Stimulated activated CD4-positive, alpha-beta T cell treated with anti-CD3 and anti-CD28 coated beads, Interleukin-15, amount 100 ng/mL, for 1 hour (primary cell): ENCODE measurements around the gene COPB2.

Source experiments
- DNase-seq, 2 donors: peaks; one replicate each; pipeline ENCODE4 v3.0.0-alpha.2; 2020; ENCODE audit warnings: low read depth in 1 of 2, low spot score in 1 of 2

COPB2 gene

GRCh38 chr3:139329364-139329850, 60.0 kb downstream of the COPB2 start:
- peak; percentile 67 to 85 for DNase-seq

GRCh38 chr3:139328356-139328755, 61.1 kb downstream of the COPB2 start:
- DNase-seq = no peak

GRCh38 chr3:139327861-139328260, 61.6 kb downstream of the COPB2 start:
- no peak for DNase-seq

- no peak for DNase-seq
Observed at GRCh38 chr3:139327231-139327630, 62.2 kb downstream of the COPB2 start.

DNA sequence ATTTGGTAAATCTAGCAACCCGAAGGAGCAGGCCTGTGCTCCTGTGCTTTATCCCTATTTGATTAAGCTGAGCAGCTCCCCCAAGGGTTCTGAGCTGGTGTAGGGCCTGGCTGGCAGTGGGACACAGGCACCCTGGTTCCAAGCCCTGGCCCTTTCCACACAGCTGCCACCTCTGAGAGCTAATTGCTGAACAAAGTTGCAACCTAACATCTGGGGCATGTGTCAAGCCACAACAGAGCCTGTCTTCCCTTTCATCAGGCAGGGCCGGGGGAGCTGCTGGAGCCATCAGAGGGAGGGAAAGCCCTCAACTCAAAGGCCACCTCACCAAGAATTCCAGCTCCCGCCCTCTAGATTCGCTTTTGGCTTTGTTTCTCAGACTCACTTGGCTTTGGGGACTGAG, 62.7 kb downstream of the COPB2 start:
- DNase-seq = no peak

GRCh38 chr3:139326131-139326530, 63.3 kb downstream of the COPB2 start:
- no peak for DNase-seq

DNA sequence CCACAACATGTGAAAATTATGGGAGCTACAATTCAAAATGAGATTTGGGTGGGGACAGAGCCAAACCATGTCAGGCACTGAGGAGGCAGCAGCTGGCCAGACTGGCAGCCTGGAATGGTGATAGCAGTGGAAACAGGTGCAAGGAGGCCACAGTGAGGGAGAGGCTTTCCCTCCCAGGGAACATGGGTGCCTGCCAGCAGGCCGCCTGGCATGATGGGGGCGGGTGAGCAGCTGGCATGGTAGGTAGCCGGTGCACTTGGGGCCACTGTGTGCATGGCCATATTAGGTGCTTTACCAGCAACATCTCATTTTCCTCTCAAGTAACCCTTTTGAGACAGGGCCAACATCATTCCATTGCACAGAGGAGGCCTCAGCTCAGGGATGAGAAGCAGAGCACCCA, 63.9 kb downstream of the COPB2 start:
- no peak for DNase-seq

DNA sequence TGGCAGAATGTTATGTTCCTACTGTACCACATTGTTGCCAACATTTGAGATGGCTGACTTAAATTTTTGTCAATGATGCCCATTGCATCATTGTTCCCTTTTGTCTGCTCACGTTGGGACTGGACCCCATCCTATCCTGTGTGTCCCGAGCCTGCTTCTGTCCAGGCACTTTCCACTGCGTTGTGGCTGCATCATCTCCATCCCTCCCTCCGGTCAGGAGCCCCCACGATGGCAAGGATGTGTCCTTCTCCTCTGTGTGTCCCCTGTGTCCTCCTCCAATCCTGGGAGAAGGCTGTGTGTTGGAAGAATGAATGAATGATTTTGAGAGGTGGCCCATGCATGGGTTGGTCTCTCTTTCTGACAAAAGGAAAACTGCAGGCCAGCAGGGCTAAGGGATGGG, 65.0 kb downstream of the COPB2 start:
- DNase-seq = no peak

DNA sequence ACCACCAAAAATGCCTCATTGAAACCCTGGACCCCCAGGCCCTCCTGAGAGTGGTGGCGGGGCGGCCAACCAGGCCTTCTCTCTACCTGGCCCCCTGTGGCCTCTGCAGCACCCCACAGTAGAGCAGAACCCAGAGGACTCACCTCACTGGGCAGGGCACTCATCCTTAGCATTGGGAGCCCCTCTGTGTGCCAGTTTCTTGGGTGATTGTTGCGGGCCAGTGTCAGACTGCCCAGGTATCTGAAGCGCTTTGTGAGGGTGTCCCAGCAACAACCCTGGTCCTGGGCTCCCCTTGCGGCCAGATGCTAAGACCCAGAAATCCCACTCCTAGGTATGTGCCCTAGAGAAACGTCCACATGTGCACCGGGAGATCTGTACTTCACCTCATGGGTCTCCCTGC, 66.3 kb downstream of the COPB2 start:
- no peak for DNase-seq

- no peak for DNase-seq
Observed at GRCh38 chr3:139322346-139322745, 67.1 kb downstream of the COPB2 start.

GRCh38 chr3:139320551-139321309, 68.7 kb downstream of the COPB2 start:
- DNase-seq = no peak

DNA sequence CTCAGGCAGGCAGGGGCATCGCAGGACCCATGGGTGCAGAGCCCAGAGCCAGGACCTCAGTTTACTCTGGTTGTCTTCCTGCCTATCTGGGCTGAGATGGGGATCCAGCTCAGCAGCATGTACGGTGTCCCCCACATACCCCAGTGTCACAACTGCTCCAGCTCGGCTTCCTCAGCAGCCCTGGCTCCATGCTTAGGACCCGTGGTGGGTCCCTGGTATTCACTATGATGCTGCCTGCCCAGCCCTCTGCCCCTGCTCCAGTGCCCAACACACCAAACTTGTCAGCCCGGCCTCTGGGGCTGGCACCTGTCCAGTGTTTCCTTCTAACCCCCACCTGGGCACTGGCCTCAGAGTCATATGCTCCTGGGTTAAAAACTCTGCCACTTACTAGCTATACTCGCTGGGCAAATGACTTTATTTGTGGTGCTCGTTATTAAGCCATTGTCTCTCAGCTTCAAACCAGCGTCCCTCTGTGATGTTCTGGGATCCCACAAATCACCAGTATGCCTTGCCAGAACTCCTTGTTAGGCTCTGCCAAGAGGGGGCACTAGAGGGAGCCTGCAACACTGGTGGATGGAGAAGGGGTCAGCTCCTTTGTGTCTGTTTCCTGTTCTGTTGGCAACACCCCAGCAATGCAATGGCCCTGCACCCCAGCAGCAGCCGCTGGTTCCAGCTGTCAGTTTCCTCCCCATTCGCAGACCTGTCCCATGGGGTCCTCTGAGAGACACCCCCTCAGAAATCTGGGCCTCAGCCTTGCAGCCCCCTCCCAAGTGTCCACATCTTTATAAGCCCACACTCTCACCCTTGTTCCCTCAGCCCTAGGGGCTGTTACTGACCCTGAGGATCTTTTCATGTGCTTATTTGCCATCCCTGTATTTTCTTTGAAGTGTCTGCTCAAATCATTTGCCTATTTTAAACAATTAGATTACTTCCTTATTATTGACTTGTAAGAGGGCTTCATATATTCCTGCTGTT, 69.7 kb downstream of the COPB2 start:
- no peak for DNase-seq

DNA sequence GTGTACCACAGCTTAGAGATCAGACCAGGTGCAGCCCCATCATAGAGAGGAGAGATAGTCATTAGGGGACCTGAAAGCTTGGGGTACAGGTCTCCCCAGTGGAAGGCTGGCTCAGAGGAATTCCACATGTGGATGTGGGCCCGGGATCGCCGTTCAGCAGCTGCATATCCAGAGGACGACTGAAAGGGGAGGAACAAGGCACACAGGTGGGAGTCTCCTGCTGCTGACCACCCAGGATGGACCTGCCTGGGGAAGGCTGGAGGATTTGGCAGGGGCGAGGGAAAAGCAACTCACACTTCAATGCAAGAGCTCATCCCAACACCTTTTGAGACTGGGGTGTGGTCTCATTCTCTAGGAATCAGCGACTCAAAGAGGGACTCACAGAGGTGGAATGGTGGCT, 70.6 kb downstream of the COPB2 start:
- no peak for DNase-seq

GRCh38 chr3:139318431-139318816, 71.0 kb downstream of the COPB2 start:
- DNase-seq = no peak

GRCh38 chr3:139317660-139318430, 71.6 kb downstream of the COPB2 start:
- DNase-seq = no peak

GRCh38 chr3:139317215-139317614, 72.2 kb downstream of the COPB2 start:
- DNase-seq = no peak

GRCh38 chr3:139313921-139314320, 75.5 kb downstream of the COPB2 start:
- no peak for DNase-seq

GRCh38 chr3:139312959-139313358, 76.5 kb downstream of the COPB2 start:
- DNase-seq = no peak

DNA sequence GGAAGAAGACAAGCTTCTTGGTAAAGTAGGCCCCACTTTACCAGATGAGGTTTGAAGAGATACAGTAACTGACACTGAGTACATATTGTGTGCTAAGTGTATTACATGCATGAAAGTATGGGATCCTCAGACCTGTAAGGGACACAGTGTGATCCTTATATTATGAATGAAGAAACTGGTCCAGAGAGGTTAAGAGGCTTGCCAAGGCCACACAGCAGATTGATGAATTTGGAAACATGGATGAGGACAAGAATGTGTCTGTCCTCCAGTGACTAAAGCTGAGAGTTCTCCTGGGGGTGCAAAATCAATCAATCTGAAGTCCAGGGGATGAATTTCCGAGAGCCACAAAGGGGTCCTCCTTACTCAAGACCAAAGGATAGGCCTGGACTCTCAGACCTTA, 77.0 kb downstream of the COPB2 start:
- DNase-seq = no peak

- no peak for DNase-seq
Observed at GRCh38 chr3:139311557-139311956, 77.9 kb downstream of the COPB2 start.

DNA sequence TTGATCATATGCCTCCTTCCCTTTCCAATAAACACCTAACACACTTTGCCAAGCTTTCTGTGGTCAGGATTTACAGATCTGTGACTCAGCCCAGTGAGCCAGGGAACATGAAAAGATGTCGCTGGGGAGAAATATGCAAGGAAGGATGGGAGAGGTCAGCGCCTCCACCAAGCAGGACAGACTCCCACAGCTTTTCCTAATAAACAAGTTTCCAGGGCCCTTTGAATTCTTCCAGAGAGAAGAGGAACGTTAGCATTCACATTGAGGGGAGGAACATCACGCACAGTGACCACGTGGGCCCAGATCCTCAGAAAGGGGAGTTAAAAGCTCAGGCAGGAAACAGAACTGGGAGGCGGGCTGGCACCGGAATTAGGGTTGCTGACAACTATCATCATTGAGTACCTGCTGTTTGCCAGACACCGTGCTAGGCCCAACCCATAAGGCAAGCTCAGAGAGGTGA, 78.9 kb downstream of the COPB2 start:
- no peak for DNase-seq
